WTC11 (cell line): ENCODE measurements around the gene NTRK2. TPM values are rescaled to one million over a fixed set of nuclear protein-coding genes. Genes with fewer than 3 reads are reported as not detected.

Source experiments
- ATAC-seq: fragments of 200-7000 bp; cut with Tn5 transposase; 2 replicates; pipeline ENCODE4 v1.10.0; 2021; ENCODE audit warnings: mild to moderate bottlenecking, moderate library complexity
- CTCF ChIA-PET: fragments of 300-600 bp; sonication (Branson Sonifier 250); formaldehyde crosslinking; loops from one replicate; lab custom pipeline; 2021; ENCODE audit warnings: antibody characterized with exemption; lab: Charles Lee
- POLR2A ChIA-PET: fragments of 350-600 bp; sonication (Branson Sonifier 250); formaldehyde crosslinking; loops from one replicate; lab custom pipeline; 2021; ENCODE audit warnings: antibody characterized with exemption; lab: Charles Lee
- DNase-seq: peaks from one replicate; pipeline ENCODE4 v3.0.0; 2021; ENCODE audit warnings: low spot score
- H3K27ac Mint-ChIP-seq: 2 replicates; pipeline ENCODE4 v1.8.0; 2021; ENCODE audit warnings: mixed read lengths
- H3K27me3 Mint-ChIP-seq: 2 replicates; pipeline ENCODE4 v1.8.0; 2021; ENCODE audit warnings: low read depth, mild to moderate bottlenecking, moderate library complexity, mixed read lengths
- H3K36me3 Mint-ChIP-seq: 2 replicates; pipeline ENCODE4 v1.8.0; 2021; ENCODE audit warnings: mixed read lengths
- H3K4me1 Mint-ChIP-seq: 2 replicates; pipeline ENCODE4 v1.8.0; 2022; ENCODE audit warnings: mixed read lengths
- H3K4me3 Mint-ChIP-seq: 2 replicates; pipeline ENCODE4 v1.8.0; 2021; ENCODE audit warnings: mild to moderate bottlenecking, moderate library complexity, mixed read lengths
- H3K9me3 Mint-ChIP-seq: 2 replicates; pipeline ENCODE4 v1.8.0; 2021; ENCODE audit warnings: mixed read lengths
- CREB1 ChIP-seq: sonication (generic); formaldehyde crosslinking; IDR thresholded peaks from 2 replicates; pipeline ENCODE4 v1.8.0; 2023; ENCODE audit warnings: mild to moderate bottlenecking, missing genetic modification reagents
- CREM ChIP-seq: sonication (generic); formaldehyde crosslinking; IDR thresholded peaks from 2 replicates; pipeline ENCODE4 v1.8.1; 2022; ENCODE audit warnings: mild to moderate bottlenecking, missing genetic modification reagents, moderate library complexity
- CTCF ChIP-seq: fragments of 200-600 bp; IDR thresholded peaks from 2 replicates; pipeline ENCODE4 v1.8.0; 2022; ENCODE audit warnings: antibody characterized with exemption
- E2F4 ChIP-seq: sonication (generic); formaldehyde crosslinking; IDR thresholded peaks from 2 replicates; pipeline ENCODE4 v1.8.1; 2022; ENCODE audit warnings: low read depth, mild to moderate bottlenecking, moderate library complexity, missing genetic modification reagents, borderline replicate concordance
- EMX1 ChIP-seq: fragments of 250-450 bp; sonication (Bioruptor Pico); IDR thresholded peaks from 2 replicates; pipeline ENCODE4 v1.8.0; 2021; ENCODE audit warnings: mild to moderate bottlenecking
- ETV6 ChIP-seq: sonication (generic); formaldehyde crosslinking; IDR thresholded peaks from 2 replicates; pipeline ENCODE4 v1.8.1; 2022; ENCODE audit warnings: mild to moderate bottlenecking, missing genetic modification reagents
- NFYB ChIP-seq: sonication (generic); formaldehyde crosslinking; conservative IDR thresholded peaks from 2 replicates; pipeline ENCODE4 v1.8.0; 2022; ENCODE audit warnings: low read depth, missing genetic modification reagents
- RELA ChIP-seq: sonication (generic); formaldehyde crosslinking; IDR thresholded peaks from 2 replicates; pipeline ENCODE4 v1.8.1; 2022; ENCODE audit warnings: missing genetic modification reagents, mild to moderate bottlenecking, borderline replicate concordance
- SOX15 ChIP-seq: fragments of 250-450 bp; sonication (Bioruptor Pico); IDR thresholded peaks from 2 replicates; pipeline ENCODE4 v1.9.0; 2021; ENCODE audit warnings: mild to moderate bottlenecking
- TCF7 ChIP-seq: sonication (generic); formaldehyde crosslinking; IDR thresholded peaks from 2 replicates; pipeline ENCODE4 v1.8.0; 2022; ENCODE audit warnings: mild to moderate bottlenecking, low read depth, missing genetic modification reagents, moderate library complexity
- TP53 ChIP-seq: sonication (generic); formaldehyde crosslinking; IDR thresholded peaks from 2 replicates; pipeline ENCODE4 v1.8.1; 2023; ENCODE audit warnings: mild to moderate bottlenecking, missing genetic modification reagents
- ZNF281 ChIP-seq: sonication (generic); formaldehyde crosslinking; IDR thresholded peaks from 2 replicates; pipeline ENCODE4 v1.8.0; 2023; ENCODE audit warnings: mild to moderate bottlenecking, missing genetic modification reagents
- ZNF416 ChIP-seq: fragments of 250-450 bp; sonication (Bioruptor Pico); IDR thresholded peaks from 2 replicates; pipeline ENCODE4 v1.9.0; 2021; ENCODE audit warnings: mild to moderate bottlenecking, inconsistent platforms
- ZNF425 ChIP-seq: fragments of 250-450 bp; sonication (Bioruptor Pico); conservative IDR thresholded peaks from 2 replicates; pipeline ENCODE4 v1.9.0; 2021; ENCODE audit warnings: mild to moderate bottlenecking
- total RNA-seq: library from RNA; stranded (reverse); gene quantifications from 3 replicates; pipeline ENCODE4 v1.2.3, GENCODE V29; 2021
- TF ChIP-seq, protein P1 (sequence below): sonication (generic); formaldehyde crosslinking; IDR thresholded peaks from 2 replicates; pipeline ENCODE4 v1.8.1; 2023; ENCODE audit warnings: mild to moderate bottlenecking, missing genetic modification reagents

Gene NTRK2
- total RNA-seq, 1 experiment from 2014 or later = 0.02 TPM

- TF ChIP-seq TCF7 (no peak), RELA (no peak), ETV6 (CRISPR knock-in tag) (no peak)
- TF ChIP-seq, protein P1, sequence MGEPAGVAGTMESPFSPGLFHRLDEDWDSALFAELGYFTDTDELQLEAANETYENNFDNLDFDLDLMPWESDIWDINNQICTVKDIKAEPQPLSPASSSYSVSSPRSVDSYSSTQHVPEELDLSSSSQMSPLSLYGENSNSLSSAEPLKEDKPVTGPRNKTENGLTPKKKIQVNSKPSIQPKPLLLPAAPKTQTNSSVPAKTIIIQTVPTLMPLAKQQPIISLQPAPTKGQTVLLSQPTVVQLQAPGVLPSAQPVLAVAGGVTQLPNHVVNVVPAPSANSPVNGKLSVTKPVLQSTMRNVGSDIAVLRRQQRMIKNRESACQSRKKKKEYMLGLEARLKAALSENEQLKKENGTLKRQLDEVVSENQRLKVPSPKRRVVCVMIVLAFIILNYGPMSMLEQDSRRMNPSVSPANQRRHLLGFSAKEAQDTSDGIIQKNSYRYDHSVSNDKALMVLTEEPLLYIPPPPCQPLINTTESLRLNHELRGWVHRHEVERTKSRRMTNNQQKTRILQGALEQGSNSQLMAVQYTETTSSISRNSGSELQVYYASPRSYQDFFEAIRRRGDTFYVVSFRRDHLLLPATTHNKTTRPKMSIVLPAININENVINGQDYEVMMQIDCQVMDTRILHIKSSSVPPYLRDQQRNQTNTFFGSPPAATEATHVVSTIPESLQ (CRISPR knock-in tag) = no peak
Measured at GRCh38 chr9:84834426-84834825, 164.9 kb downstream of the NTRK2 start (continued).

DNA sequence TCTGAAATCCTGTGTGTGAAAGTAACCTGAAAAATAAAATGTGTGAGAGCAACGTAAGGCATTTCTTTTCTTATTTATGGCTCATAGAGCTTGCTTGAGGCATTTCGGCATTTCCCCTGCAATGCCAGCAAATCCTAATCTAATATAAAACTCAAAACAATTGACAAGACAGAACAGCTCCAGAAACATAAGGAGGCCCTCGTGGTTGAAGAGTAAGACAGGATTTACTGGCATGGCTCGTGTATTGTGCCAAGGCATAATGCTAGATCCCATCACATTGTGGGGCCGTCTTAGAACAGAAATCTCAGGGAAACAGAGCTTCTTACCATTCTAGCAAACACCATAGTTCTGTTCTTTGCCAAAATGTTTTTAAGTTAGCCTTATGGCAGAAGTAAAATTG lies 166.2 kb downstream of the NTRK2 start:
- POLR2A ChIA-PET = no interaction called here

More for the DNA sequence above, 166.2 kb downstream of the NTRK2 start:
- H3K36me3 Mint-ChIP-seq = no peaks in the 10 kb centered on the region
- no peaks in the 10 kb centered on the region; the same call in 1 of the 2 replicates for H3K27me3 Mint-ChIP-seq
- no peak overlapping the region for H3K4me3 Mint-ChIP-seq
- no peak for ATAC-seq
- H3K9me3 Mint-ChIP-seq = no peaks in the 10 kb centered on the region
- no peak overlapping the region for H3K27ac Mint-ChIP-seq
- TF ChIP-seq ZNF281 (CRISPR knock-in tag) (no peak), EMX1 (CRISPR knock-in tag) (no peak), CTCF (no peak), CREB1 (CRISPR knock-in tag) (no peak), RELA (no peak), ZNF416 (CRISPR knock-in tag) (no peak), SOX15 (CRISPR knock-in tag) (no peak), NFYB (no peak), E2F4 (CRISPR knock-in tag) (no peak), TP53 (CRISPR knock-in tag) (no peak), CREM (CRISPR knock-in tag) (no peak), ZNF425 (CRISPR knock-in tag) (no peak)
- DNase-seq = no peak
- H3K4me1 Mint-ChIP-seq = peaks cover 36% of the 10 kb centered on the region
- CTCF ChIA-PET = no interaction called here
